GM18499 (cell line): ENCODE data around the gene EIF1B.

Experiments
- ATAC-seq: cut with Tn5 transposase; IDR thresholded peaks from one replicate; pipeline ENCODE4 v1.9.1; 2021; ENCODE audit warnings: moderate number of reproducible peaks; ENCODE audit not compliant: insufficient read depth, unreplicated experiment

Gene EIF1B

GRCh38 chr3:40337136-40338108 is 27.9 kb downstream of the EIF1B start:
- peak; percentile 68 for ATAC-seq

DNA sequence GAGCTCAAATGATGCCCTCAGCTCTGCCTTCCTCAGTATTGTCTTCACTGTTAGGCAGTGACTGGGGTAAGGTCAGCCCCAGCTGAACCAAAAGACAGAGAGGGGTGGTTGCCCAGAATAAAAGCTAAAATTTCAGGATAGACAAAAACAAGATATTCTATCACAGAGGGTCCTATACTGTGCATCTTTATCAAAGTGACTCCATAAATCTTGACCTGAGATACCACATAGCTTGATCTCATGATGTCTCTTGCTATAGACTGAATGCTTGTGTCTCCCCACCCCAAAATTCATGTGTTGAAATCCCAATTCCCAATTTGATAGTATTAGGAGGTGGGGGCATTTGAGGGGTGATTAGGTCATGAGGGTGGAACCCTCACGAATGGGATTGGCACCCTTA is 30.4 kb downstream of the EIF1B start:
- no peak for ATAC-seq

- ATAC-seq, result no peak
Observed at GRCh38 chr3:40340541-40341170, 31.1 kb downstream of the EIF1B start.

DNA sequence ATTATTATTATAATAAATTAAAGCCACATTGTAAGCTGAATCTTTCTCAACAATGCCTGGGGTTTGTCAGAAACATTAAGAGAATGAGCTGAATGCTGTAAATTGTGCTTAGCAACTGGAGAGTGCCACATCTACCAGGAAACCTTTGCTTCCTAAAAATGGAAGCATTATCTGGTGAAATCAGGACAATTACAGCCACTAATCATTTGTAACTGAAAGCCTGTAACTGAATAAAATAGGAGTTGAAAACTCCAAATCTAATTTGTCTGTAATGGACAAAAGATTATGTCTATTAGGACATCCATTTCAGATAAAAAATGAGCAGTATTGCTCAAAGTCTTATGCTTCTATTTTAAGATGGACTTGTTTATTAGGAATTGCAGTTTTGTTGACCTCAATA is 32.2 kb downstream of the EIF1B start:
- no peak for ATAC-seq

DNA sequence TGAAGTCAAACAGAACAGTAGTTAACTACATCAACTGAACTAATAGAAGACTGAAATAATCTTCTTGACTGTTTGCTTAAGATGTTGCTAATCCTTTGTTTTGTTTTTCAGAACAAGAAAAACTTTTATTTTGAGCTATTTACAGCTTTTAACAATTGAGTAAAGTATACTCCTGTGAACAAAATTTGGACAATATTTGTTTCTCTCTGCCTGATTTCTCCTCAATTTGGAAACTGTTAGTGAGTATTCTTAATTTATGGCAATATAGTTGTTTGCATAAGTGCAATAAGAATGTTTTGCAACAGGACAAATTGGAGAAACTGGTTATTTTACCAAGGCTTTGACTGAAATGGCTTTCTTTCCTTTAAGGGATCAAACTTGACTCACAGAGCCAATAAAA is 41.0 kb downstream of the EIF1B start:
- no peak for ATAC-seq

DNA sequence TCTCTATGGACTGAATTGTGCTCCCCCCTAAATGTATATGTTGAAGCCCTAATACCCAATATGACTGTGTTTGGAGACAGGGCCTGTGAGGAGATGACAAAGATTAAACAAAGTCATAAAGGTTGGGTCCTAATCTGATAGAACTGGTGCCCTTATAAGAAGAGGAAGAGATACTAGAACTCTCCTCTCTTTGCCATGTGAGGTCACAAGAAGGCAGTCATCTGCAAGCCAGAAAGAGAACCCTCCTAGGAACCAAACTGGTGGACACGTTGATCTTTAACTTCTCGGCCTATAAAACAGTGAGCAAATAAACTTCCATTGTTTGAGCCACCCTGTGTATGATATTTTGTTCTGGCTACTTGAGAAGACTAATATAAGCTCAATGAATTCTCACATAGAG is 45.9 kb downstream of the EIF1B start:
- no peak for ATAC-seq

GRCh38 chr3:40358454-40358853 is 48.9 kb downstream of the EIF1B start:
- ATAC-seq, result no peak
